ENCODE data around the gene CTIF.

DNA sequence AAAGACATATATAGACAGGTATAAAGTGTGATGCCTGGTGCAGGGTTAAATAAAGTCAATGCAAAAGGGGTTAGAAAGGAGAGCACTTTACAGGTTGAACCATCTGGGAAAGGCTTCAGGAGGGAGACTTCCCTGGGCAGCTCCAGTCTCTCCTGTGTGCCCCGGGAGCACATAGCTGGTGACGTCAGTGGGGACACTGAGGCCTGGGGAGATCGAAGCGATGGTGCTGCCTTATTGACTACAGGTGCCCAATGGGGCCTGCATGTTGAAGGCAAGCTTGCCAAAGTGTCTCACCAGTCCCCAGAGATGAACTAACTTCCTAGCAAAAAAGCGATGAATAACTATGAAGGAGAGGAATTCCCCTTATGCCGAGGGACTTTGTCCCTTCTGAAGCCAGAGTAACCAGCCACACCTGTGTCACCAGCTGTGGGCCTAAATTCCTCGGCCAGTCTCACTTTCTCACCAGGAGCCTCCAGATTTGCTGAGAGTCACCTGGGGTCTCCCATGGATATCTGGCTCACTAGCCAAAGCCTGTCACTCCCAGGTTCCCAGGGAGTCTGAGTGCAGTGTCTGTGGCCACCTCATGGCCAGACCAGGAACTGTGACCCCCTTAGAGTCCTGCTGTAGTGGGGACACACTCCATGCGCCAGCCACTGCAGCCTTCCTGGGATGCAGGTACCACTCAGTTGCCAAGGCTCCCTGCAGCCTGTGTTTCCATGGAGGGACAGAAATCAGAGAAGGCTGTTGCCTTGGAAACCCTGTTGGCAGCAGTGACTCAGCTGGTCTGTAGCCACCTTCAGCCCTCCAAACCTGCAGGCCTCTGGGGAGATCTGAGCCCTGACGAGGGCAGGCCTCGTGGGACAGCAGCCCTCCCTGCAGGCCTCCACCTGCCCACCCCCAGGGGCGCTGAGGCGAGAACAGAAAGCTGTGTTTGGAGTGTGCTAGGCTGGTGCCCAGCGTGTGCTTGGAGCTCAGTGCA, 128.7 kb downstream of the CTIF start:
- TF ChIP-seq, protein P1, sequence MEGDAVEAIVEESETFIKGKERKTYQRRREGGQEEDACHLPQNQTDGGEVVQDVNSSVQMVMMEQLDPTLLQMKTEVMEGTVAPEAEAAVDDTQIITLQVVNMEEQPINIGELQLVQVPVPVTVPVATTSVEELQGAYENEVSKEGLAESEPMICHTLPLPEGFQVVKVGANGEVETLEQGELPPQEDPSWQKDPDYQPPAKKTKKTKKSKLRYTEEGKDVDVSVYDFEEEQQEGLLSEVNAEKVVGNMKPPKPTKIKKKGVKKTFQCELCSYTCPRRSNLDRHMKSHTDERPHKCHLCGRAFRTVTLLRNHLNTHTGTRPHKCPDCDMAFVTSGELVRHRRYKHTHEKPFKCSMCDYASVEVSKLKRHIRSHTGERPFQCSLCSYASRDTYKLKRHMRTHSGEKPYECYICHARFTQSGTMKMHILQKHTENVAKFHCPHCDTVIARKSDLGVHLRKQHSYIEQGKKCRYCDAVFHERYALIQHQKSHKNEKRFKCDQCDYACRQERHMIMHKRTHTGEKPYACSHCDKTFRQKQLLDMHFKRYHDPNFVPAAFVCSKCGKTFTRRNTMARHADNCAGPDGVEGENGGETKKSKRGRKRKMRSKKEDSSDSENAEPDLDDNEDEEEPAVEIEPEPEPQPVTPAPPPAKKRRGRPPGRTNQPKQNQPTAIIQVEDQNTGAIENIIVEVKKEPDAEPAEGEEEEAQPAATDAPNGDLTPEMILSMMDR (IDR thresholded peaks at IDR 0.05) = peak in 4 of 6 experiments; percentile 6 to 41 (median 24)
- no peak for TF ChIP-seq POLR2A (IDR thresholded peaks at IDR 0.05)
